ENCODE measurements around the gene AUTS2. TPM values are rescaled to one million over a fixed set of nuclear protein-coding genes. Genes with fewer than 3 reads are reported as not detected.

Gene AUTS2
- total RNA-seq, 1 experiment from 2014 or later = 256 TPM

GRCh38 chr7:69598487-69599285 is 411 bp downstream of the AUTS2 start:
- Histone ChIP-seq H4K5ac (ENCODE audit: insufficient read length, low read depth, low read length) (no peak overlapping the region), H3K56ac (ENCODE audit: insufficient read length, low read depth, low read length) (no peak overlapping the region), H2BK15ac (ENCODE audit: low read depth, low read length) (no peak overlapping the region), H4K8ac (replicated peaks; ENCODE audit: insufficient read length, low read depth, low read length) (no peak overlapping the region), H2AFZ (ENCODE audit: low read length) (no peak overlapping the region), H2BK120ac (ENCODE audit: low read depth, low read length, poor library complexity, severe bottlenecking) (no peak overlapping the region), H4K91ac (ENCODE audit: insufficient read length, low read depth, low read length) (no peak overlapping the region), H3K4me1 (ENCODE audit: insufficient read depth, low read length) (no peaks in the 10 kb centered on the region; the same call in 1 of the 2 replicates), H3K4me2 (ENCODE audit: insufficient read depth, insufficient read length, low read length) (peak overlapping the region; percentile 80), H3K79me1 (ENCODE audit: insufficient read depth, low read depth, low read length, poor library complexity, severe bottlenecking) (no peaks in the 10 kb centered on the region), H3K27me3 (ENCODE audit: insufficient read depth, low read length) (peaks cover 50% of the 10 kb centered on the region), H2AK5ac (ENCODE audit: insufficient read length, low read length) (no peak overlapping the region), H3K79me2 (ENCODE audit: insufficient read depth, low read length) (no peaks in the 10 kb centered on the region), H3K9me3 (ENCODE audit: control insufficient read depth, low read depth, low read length) (no peaks in the 10 kb centered on the region), H3K14ac (ENCODE audit: insufficient read depth, low read length) (no peak overlapping the region), H2BK12ac (ENCODE audit: insufficient read length, low read depth, low read length) (no peak overlapping the region), H4K20me1 (ENCODE audit: control insufficient read depth, insufficient read depth, insufficient read length) (no peaks in the 10 kb centered on the region), H3K4ac (ENCODE audit: low read depth, low read length) (no peak overlapping the region), H2BK5ac (ENCODE audit: insufficient read length, low read length) (no peak overlapping the region), H3K18ac (ENCODE audit: insufficient read length, low read depth, low read length) (no peak overlapping the region), H3K27ac (ENCODE audit: insufficient read length, low read depth, low read length) (no peak overlapping the region), H3K23me2 (ENCODE audit: insufficient read length, low read depth, low read length, poor library complexity, severe bottlenecking) (peaks cover 14% of the 10 kb centered on the region), H2BK20ac (ENCODE audit: low read depth, low read length, poor library complexity, severe bottlenecking) (no peak overlapping the region), H3K23ac (ENCODE audit: insufficient read length, low read depth, low read length) (no peak overlapping the region), H3T11ph (ENCODE audit: low read length) (no peak overlapping the region), H3K9ac (ENCODE audit: extremely low read depth, insufficient read length, low read length) (no peak overlapping the region)
- no CpG with 5 or more reads among the region's 70 CpGs for WGBS (ENCODE audit: extremely low coverage, insufficient read length, low lambda C conversion rate)
- Mint-ChIP-seq H3K27ac (peak overlapping the region; percentile 27 to 49 (median 47); a peak in 3 of 7 replicates), H3K9me3 (no peaks in the 10 kb centered on the region; a peak in 2 of 5 replicates), H3K4me3 (peak overlapping the region; percentile 82 to 98), H3K27me3 (ENCODE audit: low read depth) (peaks cover 44% of the 10 kb centered on the region), H3K36me3 (ENCODE audit: insufficient read depth in 1 of 3, low read depth in 3 of 3) (no peaks in the 10 kb centered on the region), H3K4me1 (peaks cover 4 to 11% of the 10 kb centered on the region in 2 experiments)
- no peak for TF ChIP-seq CTCF (conservative IDR thresholded peaks at IDR 0.05)
- DNase-seq = no peak

Measured in H9 (cell line).